HG03196 (cell line): Measurements from ENCODE around the gene USP10.
A peak's percentile ranks its signal among the peaks of the same experiment; 100 is the strongest.
"Not testable (repeated sequence)": the region's sequence is repeated elsewhere in the genome, so short reads cannot be mapped to it uniquely, and the experiment has no call there.

Source experiments
- ATAC-seq: cut with Tn5 transposase; IDR thresholded peaks from one replicate; pipeline ENCODE4 v1.9.1; 2021; ENCODE audit not compliant: unreplicated experiment

USP10 gene

GRCh38 chr16:84672276-84673202 is 27.3 kb upstream of the USP10 start:
- ATAC-seq = peak; percentile 65

GRCh38 chr16:84673203-84673535 is 26.6 kb upstream of the USP10 start:
- ATAC-seq = no peak

GRCh38 chr16:84673561-84673960 is 26.2 kb upstream of the USP10 start:
- no peak for ATAC-seq

GRCh38 chr16:84675423-84675822 is 24.4 kb upstream of the USP10 start:
- ATAC-seq = no peak

GRCh38 chr16:84675884-84676283 is 23.9 kb upstream of the USP10 start:
- no peak for ATAC-seq

- no peak for ATAC-seq
These were observed 22.6 kb upstream of the USP10 start for GRCh38 chr16:84677017-84677803.

GRCh38 chr16:84677849-84678248 is 22.0 kb upstream of the USP10 start:
- ATAC-seq = no peak

GRCh38 chr16:84678541-84678940 is 21.3 kb upstream of the USP10 start:
- no peak for ATAC-seq

- ATAC-seq = no peak
These were observed 19.5 kb upstream of the USP10 start for GRCh38 chr16:84680165-84680842.

GRCh38 chr16:84680843-84681629 is 18.8 kb upstream of the USP10 start:
- ATAC-seq = no peak

GRCh38 chr16:84683691-84684591 is 15.9 kb upstream of the USP10 start:
- ATAC-seq = no peak

- ATAC-seq = no peak
These were observed 15.2 kb upstream of the USP10 start for GRCh38 chr16:84684592-84684965.

- no peak for ATAC-seq
These were observed 14.6 kb upstream of the USP10 start for GRCh38 chr16:84685210-84685609.

GRCh38 chr16:84686707-84687298 is 13.0 kb upstream of the USP10 start:
- ATAC-seq = no peak

- peak; percentile 79 for ATAC-seq
These were observed 12.1 kb upstream of the USP10 start for GRCh38 chr16:84687715-84688114.

GRCh38 chr16:84688163-84688562 is 11.6 kb upstream of the USP10 start:
- not testable (repeated sequence) for ATAC-seq

- no peak for ATAC-seq
These were observed 10.7 kb upstream of the USP10 start for GRCh38 chr16:84689111-84689510.

GRCh38 chr16:84690088-84690819 is 9.5 kb upstream of the USP10 start:
- ATAC-seq = no peak
